ENCODE results near the gene TFPI2.

- TF ChIP-seq CTCF (IDR thresholded peaks at IDR 0.05) (no peak), POLR2A (IDR thresholded peaks at IDR 0.05) (no peak)
Measured at GRCh38 chr7:93923942-93924341, 33.4 kb upstream of the TFPI2 start.

Data from prostate gland (tissue), 2 donors.